T-helper 2 cell treated with Interferon-gamma antibody and Interleukin-4, amounts not matched to agents 5 μg/mL and 100 μg/mL, for 36 hours (primary cell): ENCODE data around the gene MIXL1.
A peak's percentile ranks its signal among the peaks of the same experiment; 100 is the strongest.

Experiments
- DNase-seq: peaks from one replicate; pipeline ENCODE4 v3.0.0; 2021; ENCODE audit warnings: low spot score
- H3K27ac Mint-ChIP-seq: one replicate; pipeline ENCODE4 v1.8.0; 2021; ENCODE audit warnings: mild to moderate bottlenecking, mixed read lengths
- H3K27me3 Mint-ChIP-seq: one replicate; pipeline ENCODE4 v1.8.0; 2021; ENCODE audit warnings: low read depth, mixed read lengths
- H3K36me3 Mint-ChIP-seq: one replicate; pipeline ENCODE4 v1.8.0; 2021; ENCODE audit warnings: low read depth, mixed read lengths
- H3K4me1 Mint-ChIP-seq: one replicate; pipeline ENCODE4 v1.8.0; 2021; ENCODE audit warnings: low read depth, mixed read lengths
- H3K4me3 Mint-ChIP-seq: one replicate; pipeline ENCODE4 v1.8.0; 2022; ENCODE audit warnings: mild to moderate bottlenecking, moderate library complexity, mixed read lengths
- H3K9me3 Mint-ChIP-seq: one replicate; pipeline ENCODE4 v1.8.0; 2021; ENCODE audit warnings: mixed read lengths

MIXL1 gene

GRCh38 chr1:226203655-226204054, 19.8 kb upstream of the MIXL1 start:
- Mint-ChIP-seq H3K36me3 (no peaks in the 10 kb centered on the region), H3K9me3 (no peaks in the 10 kb centered on the region), H3K4me1 (no peaks in the 10 kb centered on the region), H3K27me3 (peaks cover 12% of the 10 kb centered on the region), H3K4me3 (no peak overlapping the region), H3K27ac (no peak overlapping the region)
- DNase-seq: no peak

- Mint-ChIP-seq H3K4me3 (no peak overlapping the region), H3K9me3 (no peaks in the 10 kb centered on the region), H3K27ac (no peak overlapping the region), H3K4me1 (no peaks in the 10 kb centered on the region), H3K36me3 (no peaks in the 10 kb centered on the region), H3K27me3 (peaks cover 12% of the 10 kb centered on the region)
- DNase-seq: no peak
Observed at GRCh38 chr1:226204198-226204597, 19.3 kb upstream of the MIXL1 start.

DNA sequence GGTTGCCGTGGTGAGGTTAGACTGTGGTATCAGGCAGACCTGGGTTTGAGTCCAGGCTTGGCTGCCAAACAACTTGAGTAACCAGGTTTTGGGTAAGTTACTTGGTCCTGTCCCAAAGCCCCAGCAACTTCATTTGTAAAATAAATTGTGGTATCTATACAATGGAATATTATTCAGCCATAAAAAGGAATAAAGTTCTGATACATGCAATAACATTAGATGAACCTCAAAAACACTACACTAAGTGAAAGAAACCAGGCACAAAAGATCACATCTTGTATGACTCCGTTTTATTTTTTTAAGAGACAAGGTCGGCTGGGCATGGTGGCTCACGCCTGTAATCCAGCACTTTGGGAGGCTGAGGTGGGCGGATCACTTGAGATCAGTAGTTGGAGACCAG, 16.4 kb upstream of the MIXL1 start:
- H3K27ac Mint-ChIP-seq: no peak overlapping the region
- H3K9me3 Mint-ChIP-seq: no peaks in the 10 kb centered on the region
- H3K4me3 Mint-ChIP-seq: no peak overlapping the region
- H3K36me3 Mint-ChIP-seq: no peaks in the 10 kb centered on the region
- H3K27me3 Mint-ChIP-seq: no peaks in the 10 kb centered on the region
- DNase-seq: no peak
- no peaks in the 10 kb centered on the region for H3K4me1 Mint-ChIP-seq

GRCh38 chr1:226209307-226210059, 14.0 kb upstream of the MIXL1 start:
- Mint-ChIP-seq H3K36me3 (no peaks in the 10 kb centered on the region), H3K4me1 (no peaks in the 10 kb centered on the region), H3K9me3 (no peaks in the 10 kb centered on the region), H3K27me3 (no peaks in the 10 kb centered on the region), H3K4me3 (no peak overlapping the region), H3K27ac (no peak overlapping the region)
- DNase-seq: no peak

DNA sequence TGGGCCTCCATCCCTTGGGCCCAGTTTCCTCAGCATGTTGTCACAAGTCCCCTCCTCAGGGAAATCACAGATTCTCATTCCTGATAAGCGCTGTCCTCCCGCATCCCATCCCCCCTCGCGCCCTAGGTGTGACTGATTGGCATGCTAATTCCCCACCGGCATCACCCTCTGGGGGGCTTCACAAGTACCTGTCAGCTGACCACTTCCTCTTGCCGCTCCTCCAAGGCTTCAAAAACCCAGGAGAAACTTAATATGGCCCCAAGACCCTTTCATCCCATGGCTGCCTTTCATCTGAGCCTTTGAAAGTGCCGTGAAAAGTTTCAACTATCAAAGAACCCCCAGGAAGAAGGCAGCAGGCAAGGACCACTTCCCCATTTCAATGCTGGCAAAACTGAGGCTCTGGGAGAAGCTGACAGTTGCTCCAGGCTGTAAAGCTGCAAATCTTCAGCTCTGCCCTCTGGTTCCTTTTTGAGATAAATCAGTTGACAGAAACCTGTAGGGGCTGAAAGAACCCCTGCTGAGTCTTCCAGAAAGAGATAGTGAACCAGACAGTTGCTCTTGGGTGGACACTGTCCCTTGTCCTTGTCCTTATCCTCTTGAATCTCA, 12.8 kb upstream of the MIXL1 start:
- Mint-ChIP-seq H3K27ac (no peak overlapping the region), H3K4me3 (no peak overlapping the region), H3K4me1 (no peaks in the 10 kb centered on the region), H3K27me3 (no peaks in the 10 kb centered on the region), H3K36me3 (no peaks in the 10 kb centered on the region), H3K9me3 (no peaks in the 10 kb centered on the region)
- DNase-seq: no peak

- Mint-ChIP-seq H3K27ac (no peak overlapping the region), H3K9me3 (no peaks in the 10 kb centered on the region), H3K36me3 (no peaks in the 10 kb centered on the region), H3K4me3 (no peak overlapping the region), H3K4me1 (no peaks in the 10 kb centered on the region), H3K27me3 (no peaks in the 10 kb centered on the region)
- DNase-seq: no peak
Observed at GRCh38 chr1:226211181-226211821, 12.2 kb upstream of the MIXL1 start.

- no peak overlapping the region for H3K4me3 Mint-ChIP-seq
- no peaks in the 10 kb centered on the region for H3K36me3 Mint-ChIP-seq
- no peaks in the 10 kb centered on the region for H3K9me3 Mint-ChIP-seq
- no peak for DNase-seq
- no peaks in the 10 kb centered on the region for H3K4me1 Mint-ChIP-seq
- peaks cover under 1% of the 10 kb centered on the region for H3K27me3 Mint-ChIP-seq
- H3K27ac Mint-ChIP-seq: no peak overlapping the region
Observed at GRCh38 chr1:226212545-226212944, 10.9 kb upstream of the MIXL1 start.

DNA sequence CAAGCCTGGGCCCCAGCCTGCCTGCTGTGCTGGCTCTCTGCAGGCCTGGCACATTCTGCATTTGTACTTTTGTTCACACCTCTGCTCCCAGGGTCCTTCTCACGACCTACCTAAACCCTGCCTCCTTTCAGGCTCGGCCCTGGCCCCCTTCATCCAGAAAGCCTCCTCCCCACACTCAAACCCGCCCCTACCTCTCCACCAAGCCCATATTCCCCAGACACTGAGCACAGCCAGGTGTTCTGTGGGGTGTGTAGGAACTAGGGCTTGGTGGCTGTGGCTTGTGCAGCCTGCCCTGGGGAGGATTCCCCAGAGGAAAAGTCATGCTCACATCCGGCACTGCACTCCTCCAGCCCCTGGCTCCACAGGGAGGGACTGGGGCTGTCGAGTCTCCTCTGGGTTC, 8.2 kb upstream of the MIXL1 start:
- Mint-ChIP-seq H3K9me3 (no peaks in the 10 kb centered on the region), H3K27ac (no peak overlapping the region), H3K4me1 (no peaks in the 10 kb centered on the region), H3K4me3 (no peak overlapping the region), H3K36me3 (no peaks in the 10 kb centered on the region), H3K27me3 (peaks cover 10% of the 10 kb centered on the region)
- DNase-seq: no peak

DNA sequence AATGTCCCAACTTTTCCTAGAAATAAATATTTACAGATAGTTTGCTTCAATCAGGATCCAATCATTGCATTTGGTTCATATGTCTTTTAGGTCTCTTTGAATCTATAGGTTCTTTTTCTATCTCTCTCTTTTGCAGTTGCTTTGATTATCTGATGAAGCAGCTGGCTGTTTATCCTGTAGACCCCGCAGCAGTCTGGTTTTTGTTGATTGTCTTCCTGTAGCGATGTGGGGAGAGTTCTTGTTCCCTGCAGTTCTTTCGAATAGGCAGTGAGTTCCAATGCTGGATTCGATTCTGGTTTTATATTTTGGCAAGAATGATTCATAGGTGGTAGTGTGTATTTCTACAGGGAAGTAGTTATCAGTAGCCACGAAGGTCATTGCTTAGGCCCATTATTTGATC, 7.4 kb upstream of the MIXL1 start:
- no peaks in the 10 kb centered on the region for H3K4me1 Mint-ChIP-seq
- DNase-seq: no peak
- no peaks in the 10 kb centered on the region for H3K36me3 Mint-ChIP-seq
- no peaks in the 10 kb centered on the region for H3K9me3 Mint-ChIP-seq
- H3K27me3 Mint-ChIP-seq: peaks cover 15% of the 10 kb centered on the region
- no peak overlapping the region for H3K27ac Mint-ChIP-seq
- H3K4me3 Mint-ChIP-seq: no peak overlapping the region

- H3K36me3 Mint-ChIP-seq: no peaks in the 10 kb centered on the region
- no peaks in the 10 kb centered on the region for H3K4me1 Mint-ChIP-seq
- no peak overlapping the region for H3K27ac Mint-ChIP-seq
- no peak overlapping the region for H3K4me3 Mint-ChIP-seq
- DNase-seq: no peak
- peaks cover 20% of the 10 kb centered on the region for H3K27me3 Mint-ChIP-seq
- no peaks in the 10 kb centered on the region for H3K9me3 Mint-ChIP-seq
Observed at GRCh38 chr1:226217273-226217672, 6.2 kb upstream of the MIXL1 start.

- no peaks in the 10 kb centered on the region for H3K9me3 Mint-ChIP-seq
- H3K27me3 Mint-ChIP-seq: peaks cover 36% of the 10 kb centered on the region
- peaks cover 2% of the 10 kb centered on the region for H3K4me1 Mint-ChIP-seq
- DNase-seq: no peak
- H3K36me3 Mint-ChIP-seq: peaks cover 3% of the 10 kb centered on the region
- H3K27ac Mint-ChIP-seq: no peak overlapping the region
- no peak overlapping the region for H3K4me3 Mint-ChIP-seq
Observed at GRCh38 chr1:226220473-226221189, 2.8 kb upstream of the MIXL1 start.

DNA sequence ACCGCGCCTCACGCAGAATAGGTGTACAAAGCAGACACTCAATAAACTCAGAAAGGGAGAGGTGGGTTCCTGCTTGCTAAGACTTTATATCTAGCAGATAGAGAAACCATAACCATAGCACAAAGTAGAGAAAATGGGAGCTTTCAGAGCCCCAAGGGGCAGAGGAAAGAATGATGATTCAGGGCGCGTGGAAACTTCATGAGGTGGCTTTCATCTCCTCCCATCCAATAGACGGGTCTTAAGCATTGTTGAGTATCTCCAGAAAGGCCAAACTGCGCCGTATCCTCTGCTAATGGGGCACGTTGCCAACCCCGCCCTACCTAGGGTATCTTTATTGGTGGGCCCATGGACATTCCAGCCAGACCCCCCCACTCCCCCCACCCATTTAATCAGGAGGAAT, 778 bp upstream of the MIXL1 start:
- Mint-ChIP-seq H3K4me3 (peak overlapping the region; percentile 62), H3K27me3 (peaks cover 34% of the 10 kb centered on the region), H3K36me3 (peaks cover 6% of the 10 kb centered on the region), H3K27ac (no peak overlapping the region), H3K9me3 (no peaks in the 10 kb centered on the region), H3K4me1 (peaks cover 4% of the 10 kb centered on the region)
- DNase-seq: no peak

GRCh38 chr1:226223786-226224244, 351 bp downstream of the MIXL1 start:
- peaks cover 33% of the 10 kb centered on the region for H3K27me3 Mint-ChIP-seq
- no peaks in the 10 kb centered on the region for H3K9me3 Mint-ChIP-seq
- H3K4me1 Mint-ChIP-seq: peaks cover 4% of the 10 kb centered on the region
- no peak for DNase-seq
- H3K27ac Mint-ChIP-seq: no peak overlapping the region
- H3K4me3 Mint-ChIP-seq: peak overlapping the region; percentile 82
- H3K36me3 Mint-ChIP-seq: peaks cover 6% of the 10 kb centered on the region

- Mint-ChIP-seq H3K27ac (no peak overlapping the region), H3K27me3 (peaks cover 21% of the 10 kb centered on the region), H3K4me1 (peaks cover 4% of the 10 kb centered on the region), H3K4me3 (no peak overlapping the region), H3K36me3 (peaks cover 13% of the 10 kb centered on the region), H3K9me3 (no peaks in the 10 kb centered on the region)
- DNase-seq: no peak
Observed at GRCh38 chr1:226226601-226227000, 3.1 kb downstream of the MIXL1 start.
